ENCODE data around the gene MATN1.

DNA sequence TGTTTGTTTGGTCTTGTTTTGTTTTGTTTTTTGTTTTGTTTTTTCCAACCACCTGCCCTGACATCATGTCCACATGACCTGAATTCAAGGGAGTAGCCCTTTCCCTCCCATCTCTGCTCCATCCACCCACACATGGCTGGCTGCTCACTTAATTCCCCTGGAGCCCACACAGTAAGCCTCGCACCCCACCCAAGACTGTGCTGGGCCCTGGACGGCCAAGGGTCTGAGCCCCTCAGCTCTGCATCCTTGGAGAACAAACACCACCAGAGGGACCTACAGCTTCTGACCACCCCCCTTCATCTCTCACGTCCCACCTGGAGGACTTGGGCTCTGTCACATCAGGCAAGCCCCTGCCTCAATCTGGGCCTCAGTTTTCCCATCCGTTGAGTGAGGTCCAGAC, 39.1 kb downstream of the MATN1 start:
- TF ChIP-seq CTCF (conservative IDR thresholded peaks at IDR 0.05; ENCODE audit: low read length) (no peak), EZH2phosphoT487 (IDR thresholded peaks at IDR 0.05; ENCODE audit: borderline replicate concordance) (no peak)

Data from Loucy (cell line).